ENCODE measurements around the gene UTF1. TPM values are rescaled to one million over a fixed set of nuclear protein-coding genes. Genes with fewer than 3 reads are reported as not detected.

Gene UTF1
- total RNA-seq, 6 experiments from 2014 or later: not detected

DNA sequence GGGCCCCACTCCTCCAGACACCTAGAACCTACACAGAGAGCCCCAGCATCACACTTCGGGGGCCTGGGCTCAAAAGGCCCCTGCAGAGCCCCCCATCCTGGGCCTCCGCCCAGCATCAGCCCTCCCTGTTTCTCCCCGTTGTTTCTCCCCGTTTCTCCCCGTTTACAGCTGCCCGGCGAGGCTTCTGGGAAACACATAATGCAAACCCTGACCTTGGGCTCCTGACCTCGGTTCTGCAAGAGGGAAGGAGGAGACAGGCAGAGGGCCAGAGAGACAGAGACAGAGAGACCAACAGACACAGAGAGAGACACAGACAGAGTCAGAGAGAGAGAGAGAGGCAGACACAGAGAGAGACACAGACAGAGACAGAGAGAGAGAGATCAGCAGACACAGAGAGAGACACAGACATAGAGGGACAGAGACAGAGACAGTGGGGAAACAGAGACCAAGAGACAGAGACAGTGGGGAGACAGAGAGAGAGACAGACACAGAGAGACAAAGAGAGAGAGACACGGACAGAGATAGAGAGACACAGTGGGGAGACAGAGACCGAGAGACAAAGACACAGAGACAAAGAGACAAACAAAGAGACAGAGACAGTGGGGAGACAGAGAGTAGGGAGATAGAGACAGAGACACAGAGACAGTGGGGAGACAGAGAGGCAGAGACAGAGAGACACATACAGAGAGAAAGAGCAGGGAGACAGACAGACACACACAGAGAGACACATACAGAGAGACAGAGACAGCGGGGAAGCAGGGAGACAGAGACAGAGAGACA, 20.1 kb downstream of the UTF1 start:
- H3K4me1 Mint-ChIP-seq (ENCODE audit: low read depth): no peaks in the 10 kb centered on the region
- no peak overlapping the region for H3K27ac Mint-ChIP-seq
- no peak for DNase-seq

DNA sequence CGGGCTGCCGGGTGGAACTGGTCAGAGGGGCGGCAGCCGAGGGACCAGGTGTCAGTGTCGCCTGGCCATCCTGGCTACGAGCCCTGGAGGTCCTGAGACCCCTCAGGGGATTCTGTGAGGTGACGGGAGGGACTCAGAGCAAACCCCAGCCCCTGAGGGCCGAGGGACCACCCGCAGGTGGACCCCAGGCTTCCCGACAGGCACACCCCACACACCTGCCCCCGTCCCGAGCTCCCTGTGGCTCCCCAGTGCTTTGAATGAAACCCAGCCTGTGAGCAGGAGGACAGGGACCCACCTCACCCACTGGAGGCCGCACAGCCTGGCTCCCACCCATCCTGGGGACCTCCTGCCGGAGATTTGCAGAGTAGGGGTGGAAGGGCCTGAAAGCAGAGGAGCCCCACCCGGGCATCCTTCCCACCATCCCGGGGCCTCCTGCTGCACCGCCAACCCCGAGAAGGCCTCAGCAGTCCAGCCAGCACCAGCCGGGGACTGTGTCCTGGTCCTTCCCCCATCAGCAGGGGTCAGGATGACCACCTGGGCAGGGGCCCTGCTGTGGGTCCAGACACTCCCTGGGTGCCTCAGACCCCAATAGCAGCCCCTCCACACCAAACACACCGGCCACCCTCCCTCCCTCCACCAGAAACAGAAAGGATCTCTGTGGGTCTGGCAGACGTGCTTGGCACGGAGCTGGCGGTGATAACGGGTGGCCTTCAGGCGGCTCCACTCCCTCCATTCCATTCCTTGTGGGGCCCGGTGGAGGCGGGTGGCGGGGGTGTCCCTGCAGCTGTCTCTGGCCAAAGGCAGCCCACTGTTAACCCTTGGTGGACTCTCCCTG, 21.6 kb downstream of the UTF1 start:
- no peaks in the 10 kb centered on the region for H3K4me1 Mint-ChIP-seq (ENCODE audit: low read depth)
- H3K27me3 Mint-ChIP-seq (ENCODE audit: insufficient read depth): peaks cover 15% of the 10 kb centered on the region
- TF ChIP-seq, protein P1, sequence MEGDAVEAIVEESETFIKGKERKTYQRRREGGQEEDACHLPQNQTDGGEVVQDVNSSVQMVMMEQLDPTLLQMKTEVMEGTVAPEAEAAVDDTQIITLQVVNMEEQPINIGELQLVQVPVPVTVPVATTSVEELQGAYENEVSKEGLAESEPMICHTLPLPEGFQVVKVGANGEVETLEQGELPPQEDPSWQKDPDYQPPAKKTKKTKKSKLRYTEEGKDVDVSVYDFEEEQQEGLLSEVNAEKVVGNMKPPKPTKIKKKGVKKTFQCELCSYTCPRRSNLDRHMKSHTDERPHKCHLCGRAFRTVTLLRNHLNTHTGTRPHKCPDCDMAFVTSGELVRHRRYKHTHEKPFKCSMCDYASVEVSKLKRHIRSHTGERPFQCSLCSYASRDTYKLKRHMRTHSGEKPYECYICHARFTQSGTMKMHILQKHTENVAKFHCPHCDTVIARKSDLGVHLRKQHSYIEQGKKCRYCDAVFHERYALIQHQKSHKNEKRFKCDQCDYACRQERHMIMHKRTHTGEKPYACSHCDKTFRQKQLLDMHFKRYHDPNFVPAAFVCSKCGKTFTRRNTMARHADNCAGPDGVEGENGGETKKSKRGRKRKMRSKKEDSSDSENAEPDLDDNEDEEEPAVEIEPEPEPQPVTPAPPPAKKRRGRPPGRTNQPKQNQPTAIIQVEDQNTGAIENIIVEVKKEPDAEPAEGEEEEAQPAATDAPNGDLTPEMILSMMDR (IDR thresholded peaks at IDR 0.05): no peak
- no peaks in the 10 kb centered on the region for H3K36me3 Mint-ChIP-seq (ENCODE audit: low read depth)
- H3K9me3 Mint-ChIP-seq: no peaks in the 10 kb centered on the region
- no peak overlapping the region for H3K27ac Mint-ChIP-seq
- H3K4me3 Mint-ChIP-seq: no peak overlapping the region
- no peak for DNase-seq

More for the DNA sequence above, 20.1 kb downstream of the UTF1 start:
- H3K4me3 Mint-ChIP-seq: no peak overlapping the region
- H3K9me3 Mint-ChIP-seq: no peaks in the 10 kb centered on the region
- peaks cover 15% of the 10 kb centered on the region for H3K27me3 Mint-ChIP-seq (ENCODE audit: insufficient read depth)
- H3K36me3 Mint-ChIP-seq (ENCODE audit: low read depth): no peaks in the 10 kb centered on the region
- TF ChIP-seq, protein P1 (IDR thresholded peaks at IDR 0.05): no peak

DNA sequence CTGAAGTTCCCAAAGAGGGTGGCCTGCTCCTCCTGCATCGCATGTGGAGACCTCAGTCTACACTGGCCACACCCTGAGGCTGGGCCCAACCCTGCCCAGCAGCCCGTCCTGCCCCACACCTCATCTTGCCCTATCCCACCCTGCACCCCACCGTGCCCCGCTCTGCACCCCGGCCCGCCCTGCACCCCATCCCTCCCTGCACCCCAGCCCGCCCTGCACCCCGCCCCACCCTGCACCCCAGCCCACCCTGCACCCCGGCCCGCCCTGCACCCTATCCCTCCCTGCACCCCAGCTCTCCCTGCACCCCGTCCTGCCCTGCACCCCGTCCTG, 22.2 kb downstream of the UTF1 start:
- Mint-ChIP-seq H3K4me3 (no peak overlapping the region), H3K9me3 (no peaks in the 10 kb centered on the region), H3K27ac (no peak overlapping the region), H3K27me3 (ENCODE audit: insufficient read depth) (peaks cover 15% of the 10 kb centered on the region), H3K4me1 (ENCODE audit: low read depth) (peaks cover 2% of the 10 kb centered on the region; the same call in 1 of the 2 replicates), H3K36me3 (ENCODE audit: low read depth) (no peaks in the 10 kb centered on the region)
- TF ChIP-seq, protein P1 (IDR thresholded peaks at IDR 0.05): no peak
- no peak for DNase-seq

DNA sequence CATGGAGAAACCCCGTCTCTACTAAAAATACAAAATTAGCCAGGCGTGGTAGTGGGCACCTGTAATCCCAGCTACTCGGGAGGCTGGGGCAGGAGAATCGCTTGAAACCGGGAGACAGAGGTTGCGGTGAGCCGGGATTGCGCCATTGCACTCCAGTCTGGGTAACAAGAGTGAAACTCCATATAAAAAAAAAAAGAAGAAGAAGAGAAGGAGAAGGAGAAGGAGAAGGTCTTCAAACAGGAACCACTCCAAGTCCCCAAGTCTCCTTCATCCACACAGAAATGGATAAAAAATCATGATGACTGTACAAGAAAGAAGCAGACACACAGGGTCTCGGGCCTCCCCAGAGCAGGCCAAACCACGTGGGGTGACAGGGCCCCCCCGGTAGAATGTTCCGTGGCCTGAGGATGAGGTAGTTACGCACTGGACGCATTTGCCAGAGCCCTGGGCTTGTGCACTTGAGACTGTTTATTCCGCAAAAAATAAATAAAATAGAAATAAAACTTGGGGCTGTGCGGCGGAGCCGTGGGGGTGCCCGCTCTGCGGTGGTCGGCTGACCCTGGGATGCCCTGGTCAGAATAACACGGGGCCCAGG, 23.4 kb downstream of the UTF1 start:
- Mint-ChIP-seq H3K4me3 (no peak overlapping the region), H3K36me3 (ENCODE audit: low read depth) (no peaks in the 10 kb centered on the region)

DNA sequence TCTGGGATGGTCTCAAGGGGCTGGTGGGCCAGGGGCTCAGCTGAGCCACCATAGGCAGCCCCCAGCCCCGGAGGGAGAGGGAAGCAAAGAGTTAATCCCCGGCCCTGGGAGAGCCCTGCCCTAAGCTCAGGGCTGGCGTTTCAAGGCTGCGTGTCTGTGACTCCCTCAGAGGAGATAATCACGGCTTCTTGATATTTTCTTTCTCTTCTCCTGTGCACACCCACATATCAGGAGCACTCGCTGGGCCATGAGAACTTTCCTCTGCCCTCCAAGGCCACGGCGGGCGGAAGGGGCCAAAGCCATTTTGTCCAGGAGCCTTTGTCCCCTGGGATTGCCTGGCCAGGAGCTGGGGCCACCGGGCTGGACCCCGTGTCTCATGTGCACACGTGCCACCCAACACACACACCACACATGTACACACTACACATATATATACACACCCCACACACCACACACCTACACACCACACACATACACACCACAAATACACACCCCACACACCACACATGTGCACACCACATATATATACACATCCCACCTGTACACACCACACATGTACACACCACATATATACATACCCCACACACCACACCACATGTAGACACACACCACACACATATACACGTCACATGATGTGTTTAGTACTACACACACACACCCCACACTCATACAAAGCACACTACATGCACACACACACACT, 24.6 kb downstream of the UTF1 start:
- TF ChIP-seq, protein P1 (IDR thresholded peaks at IDR 0.05): no peak
- H3K27me3 Mint-ChIP-seq (ENCODE audit: insufficient read depth): peaks cover 18% of the 10 kb centered on the region
- no peak overlapping the region for H3K4me3 Mint-ChIP-seq
- H3K9me3 Mint-ChIP-seq: no peaks in the 10 kb centered on the region
- peaks cover 15% of the 10 kb centered on the region for H3K4me1 Mint-ChIP-seq (ENCODE audit: low read depth)
- DNase-seq: no peak
- H3K27ac Mint-ChIP-seq: no peak overlapping the region
- H3K36me3 Mint-ChIP-seq (ENCODE audit: low read depth): no peaks in the 10 kb centered on the region

More for the DNA sequence above, 23.4 kb downstream of the UTF1 start:
- Mint-ChIP-seq H3K27ac (no peak overlapping the region), H3K27me3 (ENCODE audit: insufficient read depth) (peaks cover 17% of the 10 kb centered on the region), H3K4me1 (ENCODE audit: low read depth) (peaks cover 8% of the 10 kb centered on the region; the same call in 1 of the 2 replicates), H3K9me3 (no peaks in the 10 kb centered on the region)
- TF ChIP-seq, protein P1 (IDR thresholded peaks at IDR 0.05): no peak
- no peak for DNase-seq

Data from HFFc6 (cell line).